GM18498 (cell line): ENCODE data around the gene WDR82.

ENCODE experiments used
- ATAC-seq: cut with Tn5 transposase; IDR thresholded peaks from one replicate; pipeline ENCODE4 v1.9.1; 2021; ENCODE audit warnings: mild to moderate bottlenecking, moderate library complexity; ENCODE audit not compliant: unreplicated experiment

WDR82 gene

GRCh38 chr3:52240059-52240885, 38.2 kb downstream of the WDR82 start:
- no peak for ATAC-seq

GRCh38 chr3:52238761-52239701, 39.4 kb downstream of the WDR82 start, which contains the start of gene TWF2:
TSS of gene TWF2 (minus strand) at chr3:52239158. CDS start at chr3:52239016, 142 bp downstream.
- ATAC-seq = peak; percentile 85

DNA sequence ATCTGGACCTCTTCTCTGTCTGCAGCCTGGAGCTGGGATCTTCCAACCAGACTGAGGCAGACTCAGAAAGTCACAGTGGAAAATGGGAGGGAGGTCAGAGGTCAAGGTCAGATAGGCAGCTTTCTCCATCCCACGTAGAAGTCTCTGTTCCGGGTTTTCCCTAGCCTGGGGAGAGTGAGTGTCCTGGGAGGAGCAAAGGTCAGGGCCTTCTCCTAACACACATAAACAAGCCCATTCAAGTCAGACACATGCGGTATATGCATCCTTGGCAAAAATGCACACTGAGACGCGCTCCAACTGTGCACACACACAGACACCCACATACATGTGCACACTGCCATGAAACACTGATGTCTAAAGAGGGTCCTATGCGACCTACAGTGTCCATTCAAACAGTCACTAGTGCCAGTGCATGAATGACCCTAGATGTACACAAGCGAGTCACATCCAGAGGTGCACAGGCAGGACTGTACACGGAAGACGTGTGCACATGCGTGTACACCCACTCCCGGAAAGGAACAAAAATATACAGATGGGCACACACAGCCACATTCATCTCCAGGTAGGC, 40.2 kb downstream of the WDR82 start:
- ATAC-seq = no peak

GRCh38 chr3:52237657-52238172, 40.7 kb downstream of the WDR82 start:
- no peak for ATAC-seq

- no peak for ATAC-seq
Measured at GRCh38 chr3:52237006-52237656, 41.3 kb downstream of the WDR82 start.

GRCh38 chr3:52236424-52236886, 42.0 kb downstream of the WDR82 start:
- ATAC-seq = no peak

DNA sequence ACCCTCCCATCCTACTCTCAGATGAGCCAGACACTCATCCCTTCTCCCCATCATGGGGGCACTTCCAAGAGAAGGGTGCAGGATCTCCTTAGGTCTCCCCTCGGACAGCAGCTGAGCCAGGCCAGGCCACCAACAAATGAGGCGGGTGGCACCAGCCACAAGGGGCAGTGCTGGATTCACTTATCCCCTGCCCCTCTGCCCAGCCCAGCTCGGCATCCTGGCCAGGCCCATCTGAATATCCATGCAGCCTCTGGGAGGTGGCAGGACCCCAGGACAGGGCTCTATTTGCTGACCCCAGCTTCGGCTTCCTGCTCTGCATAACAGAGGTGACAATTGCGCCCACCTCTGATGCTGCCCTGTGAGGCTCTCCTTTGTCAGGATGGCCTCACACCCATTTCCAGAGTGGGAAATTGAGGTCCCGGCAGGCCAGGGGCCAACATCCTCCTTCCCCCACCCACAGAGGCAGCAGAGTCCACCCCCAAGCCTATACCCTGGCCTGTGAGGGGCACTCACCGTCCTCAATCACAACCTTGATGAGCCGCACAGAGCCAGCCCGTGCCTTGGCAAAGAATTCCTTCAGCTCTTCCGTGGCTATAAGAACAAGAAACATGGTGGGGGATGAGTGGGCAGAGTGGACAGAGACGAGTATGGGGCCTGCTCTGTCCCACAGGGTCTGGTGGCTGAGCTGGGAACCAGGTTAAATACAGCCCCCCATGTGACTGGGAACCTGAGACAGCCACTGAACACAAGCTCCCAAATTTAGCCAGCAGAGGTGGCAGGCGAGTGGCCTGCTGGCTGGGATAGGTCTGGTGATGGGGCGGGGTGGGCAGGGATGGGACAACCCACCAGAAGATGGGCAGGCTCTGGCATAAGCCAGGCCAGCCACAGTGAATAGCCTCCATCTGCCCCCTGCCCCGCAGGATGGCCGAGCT, 43.7 kb downstream of the WDR82 start:
- ATAC-seq = no peak

DNA sequence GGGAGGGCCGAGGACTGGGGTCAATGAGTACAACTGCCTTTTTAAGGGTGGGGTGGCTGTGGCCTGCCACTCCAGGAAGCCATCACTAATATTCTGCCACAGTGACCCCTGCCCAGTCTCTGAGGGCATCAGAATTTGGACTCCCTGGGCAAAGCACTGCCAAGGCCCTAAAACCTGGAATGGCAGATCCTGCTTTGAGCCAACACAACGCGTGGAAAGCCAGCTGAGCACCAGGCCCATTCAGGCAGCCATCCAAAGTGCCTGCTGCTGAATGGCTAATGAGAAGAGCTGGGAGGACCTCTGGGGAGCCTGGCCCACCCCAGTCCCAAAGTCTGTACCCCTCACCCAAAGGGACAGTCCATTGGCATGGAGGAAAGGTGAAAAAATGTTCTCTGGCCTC, 44.5 kb downstream of the WDR82 start:
- ATAC-seq = no peak

DNA sequence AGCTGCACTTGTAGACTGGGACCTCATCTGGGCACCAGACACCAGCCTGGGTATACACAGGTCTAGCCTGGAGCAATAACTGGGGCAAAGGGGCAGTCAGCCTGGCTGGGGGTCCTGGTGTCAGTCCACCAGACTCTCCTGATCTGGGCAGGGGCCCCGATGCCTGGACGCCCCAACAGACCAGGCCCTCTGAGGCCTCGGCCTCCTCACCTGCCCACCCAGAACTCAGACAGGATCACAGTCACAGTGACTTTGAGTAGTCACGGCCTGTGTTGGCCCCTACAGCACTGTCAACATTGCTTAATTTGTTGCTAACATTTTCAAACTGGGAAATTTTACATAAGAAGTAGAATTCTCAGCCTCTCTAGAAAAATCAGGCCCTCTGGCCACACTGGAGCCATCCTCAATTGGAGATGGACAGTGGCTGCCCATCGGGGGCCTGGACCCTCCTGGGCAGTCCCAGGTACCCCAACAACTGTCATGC, 45.3 kb downstream of the WDR82 start:
- ATAC-seq = no peak

- ATAC-seq = no peak
Measured at GRCh38 chr3:52232279-52233107, 46.0 kb downstream of the WDR82 start.

DNA sequence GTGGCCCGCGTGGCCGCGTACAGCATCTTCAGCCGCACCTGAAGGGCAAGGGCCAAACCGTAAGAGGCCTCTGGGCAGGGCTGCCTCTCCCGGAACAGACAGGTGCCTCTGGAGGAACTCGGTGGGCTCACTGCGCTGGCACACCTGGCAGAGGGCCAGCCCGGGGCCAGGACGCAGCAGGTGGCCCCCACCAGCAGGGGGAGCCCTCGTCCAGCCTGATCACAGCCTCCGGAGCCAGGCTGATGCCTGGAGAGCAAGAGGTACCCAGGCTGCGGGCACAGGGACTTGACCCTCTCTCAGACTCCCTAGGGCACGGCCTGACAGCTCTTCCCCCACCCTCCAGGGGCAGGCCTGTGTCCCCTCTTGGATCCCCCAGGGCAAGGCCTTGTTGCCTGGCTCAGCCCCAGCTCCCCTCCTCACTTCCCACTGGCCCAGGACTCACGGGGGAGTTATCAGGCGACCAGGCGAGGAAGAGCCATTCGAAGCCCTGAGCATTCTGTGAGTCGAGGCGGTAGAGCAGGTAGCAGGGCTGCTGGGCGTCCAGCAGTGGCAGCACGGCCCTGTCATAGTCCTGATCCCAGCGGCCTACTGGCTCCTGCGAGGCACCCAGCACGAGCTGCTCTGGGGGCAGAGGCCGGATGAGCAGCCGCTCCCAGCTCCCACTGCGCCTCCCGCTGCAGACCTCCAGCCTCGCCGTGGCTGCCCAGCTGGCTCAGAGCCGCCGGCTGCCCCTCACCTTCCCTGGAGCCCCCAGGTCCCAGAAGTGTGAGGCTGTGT, 46.8 kb downstream of the WDR82 start:
- ATAC-seq = peak; percentile 39

DNA sequence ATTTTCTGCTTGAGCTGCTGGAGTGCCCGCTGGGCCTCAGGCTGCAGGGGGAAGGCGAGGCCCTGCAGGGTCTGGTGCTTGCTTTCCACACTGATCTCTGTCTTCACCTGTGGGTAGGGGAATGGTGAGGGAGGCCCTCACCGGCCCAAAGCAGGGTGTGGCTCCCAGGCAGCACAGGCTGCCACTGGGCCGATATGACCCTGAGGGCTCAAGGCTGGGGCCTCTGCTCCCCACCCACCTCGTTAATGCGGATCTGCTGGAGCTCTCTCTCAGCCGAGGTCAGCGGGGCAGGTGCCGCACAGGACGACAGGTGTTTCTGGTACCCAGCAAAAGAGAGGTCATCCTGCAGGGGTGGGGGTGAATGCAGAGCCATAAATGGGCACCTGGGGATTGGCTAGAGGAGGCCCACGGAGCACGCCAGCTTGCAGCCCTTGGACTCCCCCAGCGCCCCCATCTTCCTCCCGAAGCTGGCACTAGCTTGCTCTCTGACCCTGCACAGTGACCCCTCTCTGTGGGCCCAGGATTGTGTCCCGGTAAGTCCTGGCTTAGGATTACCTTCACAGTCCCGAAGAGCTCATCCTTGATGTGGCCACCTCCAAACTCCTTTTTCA, 47.5 kb downstream of the WDR82 start:
- no peak for ATAC-seq

- no peak for ATAC-seq
Measured at GRCh38 chr3:52230461-52230860, 48.0 kb downstream of the WDR82 start.

DNA sequence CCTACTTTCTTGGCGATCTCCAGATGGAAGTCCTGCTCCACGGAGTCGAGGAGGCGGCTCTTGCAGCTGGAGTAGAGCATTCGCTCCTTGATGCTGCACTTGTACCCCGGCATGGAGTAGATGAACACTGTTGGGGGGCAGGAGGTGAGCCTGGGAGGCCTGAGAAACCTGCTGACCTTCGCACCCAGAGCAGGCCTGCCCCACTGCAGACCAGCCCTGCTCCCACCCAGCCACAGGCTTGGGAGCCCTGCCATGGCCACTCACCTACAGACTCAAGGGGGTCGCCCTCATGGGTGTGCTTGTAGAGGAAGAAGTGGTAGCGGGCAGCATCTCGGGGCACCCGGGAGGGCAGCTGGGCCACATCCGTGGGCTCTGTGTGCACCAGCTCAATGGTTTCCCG, 48.8 kb downstream of the WDR82 start:
- ATAC-seq = no peak

GRCh38 chr3:52228751-52229291, 49.6 kb downstream of the WDR82 start:
- no peak for ATAC-seq

DNA sequence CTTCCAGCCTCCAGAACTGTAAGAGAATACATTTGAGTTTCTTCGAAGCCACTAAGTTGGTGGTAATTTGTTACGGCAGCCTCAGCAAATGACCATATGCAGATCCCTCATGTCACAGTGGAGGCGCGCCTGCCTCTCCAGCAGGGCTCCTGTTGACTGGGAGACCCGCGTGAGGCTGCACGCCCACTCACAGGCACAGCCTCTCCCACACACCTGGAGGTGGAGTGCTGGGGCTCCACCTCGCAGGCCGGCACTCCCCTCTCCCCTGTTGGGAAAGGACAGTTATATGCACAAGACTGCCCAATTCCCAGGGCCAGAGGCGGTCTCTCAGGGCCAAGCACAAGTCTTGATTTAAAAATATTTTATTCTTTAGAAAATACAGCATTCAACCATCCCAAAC, 50.2 kb downstream of the WDR82 start:
- ATAC-seq = no peak

GRCh38 chr3:52227766-52228165, 50.7 kb downstream of the WDR82 start:
- no peak for ATAC-seq
